GM18505 (cell line): ENCODE data around the gene IMMT.

Source experiments
- ATAC-seq: cut with Tn5 transposase; IDR thresholded peaks from one replicate; pipeline ENCODE4 v1.9.1; 2021; ENCODE audit not compliant: unreplicated experiment
- POLR2A ChIP-seq: IDR thresholded peaks from 4 replicates; pipeline ENCODE4 v1.6.1; 2011; ENCODE audit warnings: borderline replicate concordance; ENCODE audit not compliant: insufficient read depth, insufficient read length; ENCODE audit errors: extremely low read depth

The IMMT gene

GRCh38 chr2:86195808-86196387, 636 bp upstream of the IMMT start:
- no peak for ATAC-seq
- no peak for TF ChIP-seq POLR2A

GRCh38 chr2:86194751-86195054, 559 bp downstream of the IMMT start:
- TF ChIP-seq POLR2A, result no peak
- ATAC-seq, result no peak

- TF ChIP-seq POLR2A, result no peak
- ATAC-seq, result no peak
Measured at GRCh38 chr2:86193901-86194567, 1.2 kb downstream of the IMMT start.

GRCh38 chr2:86189782-86190416, 5.4 kb downstream of the IMMT start:
- ATAC-seq, result no peak
- TF ChIP-seq POLR2A, result no peak

- TF ChIP-seq POLR2A, result no peak
- peak; percentile 49 for ATAC-seq
Measured at GRCh38 chr2:86186431-86186830, 8.8 kb downstream of the IMMT start.

- ATAC-seq, result peak; percentile 24
- TF ChIP-seq POLR2A, result no peak
Measured at GRCh38 chr2:86185517-86186212, 9.6 kb downstream of the IMMT start.

GRCh38 chr2:86176597-86176996, 18.7 kb downstream of the IMMT start:
- TF ChIP-seq POLR2A, result no peak
- no peak for ATAC-seq

GRCh38 chr2:86175828-86176227, 19.4 kb downstream of the IMMT start:
- no peak for ATAC-seq
- no peak for TF ChIP-seq POLR2A

- no peak for TF ChIP-seq POLR2A
- no peak for ATAC-seq
Measured at GRCh38 chr2:86174445-86174844, 20.8 kb downstream of the IMMT start.

- TF ChIP-seq POLR2A, result no peak
- no peak for ATAC-seq
Measured at GRCh38 chr2:86172610-86173009, 22.7 kb downstream of the IMMT start.

- ATAC-seq, result no peak
- no peak for TF ChIP-seq POLR2A
Measured at GRCh38 chr2:86171295-86171694, 24.0 kb downstream of the IMMT start.

GRCh38 chr2:86170449-86170848, 24.8 kb downstream of the IMMT start:
- no peak for ATAC-seq
- TF ChIP-seq POLR2A, result no peak

GRCh38 chr2:86160156-86160952, 34.9 kb downstream of the IMMT start:
- no peak for ATAC-seq
- no peak for TF ChIP-seq POLR2A
